Endothelial cell of umbilical vein (primary cell): ENCODE data around the gene SH3BGRL. TPM values are rescaled to one million over a fixed set of nuclear protein-coding genes. Genes with fewer than 3 reads are reported as not detected.

Source experiments
- BruUV-seq: library from RNA; stranded (reverse); fragments of 400-500 nt; replicated peaks from 2 replicates; lab custom pipeline; 2021; lab: Mats Ljungman, UMichigan
- CTCF ChIA-PET: fragments of 300-600, 350-600 bp; sonication (Branson Sonifier 250); formaldehyde crosslinking; loops from one replicate; lab custom pipeline; 2021; ENCODE audit warnings: antibody characterized with exemption, inconsistent platforms; lab: Charles Lee
- POLR2A ChIA-PET: fragments of 300-600, 350-600 bp; sonication (Branson Sonifier 250); formaldehyde crosslinking; loops from one replicate; lab custom pipeline; 2021; ENCODE audit warnings: antibody characterized with exemption, inconsistent platforms; lab: Charles Lee
- DNase-seq: peaks from one replicate; pipeline ENCODE4 v3.0.0-alpha.2; 2011; ENCODE audit warnings: low read depth, low spot score
- FAIRE-seq: peaks from 2 replicates; lab custom pipeline; 2011; peaks lifted over from hg19 to GRCh38; lab: Jason Lieb, UNC
- H2AFZ ChIP-seq: 2 replicates; pipeline ENCODE4 v1.6.0; 2012; ENCODE audit warnings: low read depth, low read length, control low read depth, inconsistent platforms
- H3K27ac ChIP-seq: 2 replicates; pipeline ENCODE4 v1.5.1; 2011; ENCODE audit warnings: low read depth, mild to moderate bottlenecking, control low read depth, low read length, moderate library complexity; ENCODE audit not compliant: insufficient read depth
- H3K27me3 ChIP-seq, 2 experiments: 2 replicates each; pipeline versions ENCODE4 v1.6.0 to v1.6.1; 2011; ENCODE audit warnings: low read length in 2 of 2, mixed read lengths in 1 of 2; ENCODE audit not compliant: control insufficient read depth in 2 of 2, insufficient read depth in 2 of 2
- H3K36me3 ChIP-seq, 2 experiments: 2 replicates in 1 of 2; 3 replicates in 1 of 2; pipeline ENCODE4 v1.5.1; 2011; ENCODE audit warnings: low read length in 2 of 2, mild to moderate bottlenecking in 1 of 2, moderate library complexity in 1 of 2; ENCODE audit not compliant: control insufficient read depth in 2 of 2, insufficient read depth in 2 of 2; ENCODE audit errors: extremely low read depth in 1 of 2
- H3K4me1 ChIP-seq: 3 replicates; pipeline ENCODE4 v1.5.1; 2011; ENCODE audit warnings: mild to moderate bottlenecking, low read length; ENCODE audit not compliant: control insufficient read depth, insufficient read depth; ENCODE audit errors: extremely low read depth
- H3K4me2 ChIP-seq: 2 replicates; pipeline ENCODE4 v1.6.1; 2011; ENCODE audit warnings: low read length, control low read depth, mixed read lengths; ENCODE audit not compliant: insufficient read depth
- H3K4me3 ChIP-seq, 3 experiments: fragments of 200-600 bp in 1 of 3; sonication (generic), shearing (Covaris generic) in 1 of 3; replicated peaks in 1 of 3; 2 replicates each; pipeline ENCODE4 v1.5.1; 2011 to 2016; ENCODE audit warnings: control low read depth in 3 of 3, low read length in 3 of 3, mild to moderate bottlenecking in 2 of 3, inconsistent platforms in 1 of 3, low read depth in 1 of 3, moderate library complexity in 1 of 3; ENCODE audit not compliant: insufficient read depth in 1 of 3
- H3K79me2 ChIP-seq: 2 replicates; pipeline ENCODE4 v1.6.0; 2012; ENCODE audit warnings: low read length, inconsistent platforms; ENCODE audit not compliant: control insufficient read depth, insufficient read depth
- H3K9ac ChIP-seq: replicated peaks from 2 replicates; pipeline ENCODE3; 2011; ENCODE audit warnings: low read length, control low read depth; ENCODE audit not compliant: insufficient read depth; ENCODE audit errors: extremely low read depth
- H3K9me1 ChIP-seq: replicated peaks from 3 replicates; pipeline ENCODE4 v1.6.0; 2011; ENCODE audit warnings: mild to moderate bottlenecking, low read length; ENCODE audit not compliant: control insufficient read depth, insufficient read depth; ENCODE audit errors: extremely low read depth
- H3K9me3 ChIP-seq: replicated peaks from 2 replicates; pipeline ENCODE4 v1.5.1; 2012; ENCODE audit warnings: low read length, inconsistent platforms; ENCODE audit not compliant: control insufficient read depth, insufficient read depth
- H4K20me1 ChIP-seq: replicated peaks from 2 replicates; pipeline ENCODE3; 2011; ENCODE audit warnings: mild to moderate bottlenecking, low read length; ENCODE audit not compliant: control insufficient read depth, insufficient read depth; ENCODE audit errors: extremely low read depth
- EZH2 ChIP-seq: IDR thresholded peaks from 2 replicates; pipeline ENCODE4 v1.6.1; 2012; ENCODE audit warnings: borderline replicate concordance, low read depth, mild to moderate bottlenecking, moderate library complexity, low read length, inconsistent platforms; ENCODE audit not compliant: severe bottlenecking
- FOS ChIP-seq: IDR thresholded peaks from 2 replicates; pipeline ENCODE4 v1.6.1; 2011; ENCODE audit warnings: mild to moderate bottlenecking, low read length, moderate library complexity, borderline replicate concordance; ENCODE audit not compliant: insufficient read depth
- GATA2 ChIP-seq: IDR thresholded peaks from 2 replicates; pipeline ENCODE4 v1.7.0; 2011; ENCODE audit warnings: low read depth, mild to moderate bottlenecking, moderate library complexity, mixed read lengths, low read length; ENCODE audit not compliant: insufficient read length, insufficient read depth
- JUN ChIP-seq: IDR thresholded peaks from 2 replicates; pipeline ENCODE4 v1.6.1; 2011; ENCODE audit warnings: borderline replicate concordance, low read depth; ENCODE audit not compliant: insufficient read length, insufficient read depth
- MYC ChIP-seq: IDR thresholded peaks from one replicate; pipeline ENCODE4 v1.6.1; 2011; ENCODE audit warnings: mild to moderate bottlenecking, low read depth, low read length
- POLR2A ChIP-seq: IDR thresholded peaks from 2 replicates; pipeline ENCODE4 v1.6.1; 2012; ENCODE audit warnings: low read depth, mild to moderate bottlenecking, control low read depth, low read length
- POLR2AphosphoS5 ChIP-seq: IDR thresholded peaks from 2 replicates; pipeline ENCODE4 v1.6.1; 2012; ENCODE audit warnings: low read depth, mild to moderate bottlenecking, control low read depth, low read length, moderate library complexity; ENCODE audit not compliant: insufficient read depth
- dilution Hi-C: fragments of 300-500 bp; cut with MboI; formaldehyde crosslinking; loops from one replicate; pipeline ENCODE4 v1.15.0; 2019; ENCODE audit warnings: low sequenced_read_pairs; ENCODE audit not compliant: extremely low pct_ligation_motif_present
- intact Hi-C: fragments of 100-400 bp; cut with micrococcal nuclease; formaldehyde crosslinking; loops from one replicate; pipeline ENCODE4 v1.10.0; 2022
- polyA plus RNA-seq, 4 experiments: library from polyadenylated mRNA; depleted of rRNA in 3 of 4; stranded (reverse) in 3 of 4; unstranded in 1 of 4; fragments of >200 nt; gene quantifications; 2 replicates each; pipeline versions ENCODE4 v1.2.1 to v1.2.3, GENCODE V29; 2011 to 2012; ENCODE audit warnings: missing spikeins in 1 of 4
- total RNA-seq: library from RNA; stranded (reverse); gene quantifications from 2 replicates; pipeline ENCODE4 v1.2.3, GENCODE V29; 2021
- TF ChIP-seq, protein P1 (sequence below): IDR thresholded peaks from 2 replicates; pipeline ENCODE4 v1.6.1; 2011; ENCODE audit not compliant: insufficient read depth, insufficient read length
- TF ChIP-seq, protein P2 (sequence below), 2 donors: IDR thresholded peaks; 1 replicate in 1 of 2; 2 replicates in 1 of 2; pipeline ENCODE4 v1.5.1; 2011; ENCODE audit warnings: low read length in 2 of 2, mild to moderate bottlenecking in 2 of 2, moderate library complexity in 2 of 2, control low read depth in 1 of 2, inconsistent platforms in 1 of 2, low read depth in 1 of 2; ENCODE audit not compliant: insufficient read depth in 1 of 2; ENCODE audit errors: extremely low read depth in 1 of 2

The SH3BGRL gene
- total and polyA plus RNA-seq, 2 donors (not counting 3 experiments of a cell fraction or from before 2014, with no cell fraction given), result 45.6 to 65.7 TPM

DNA sequence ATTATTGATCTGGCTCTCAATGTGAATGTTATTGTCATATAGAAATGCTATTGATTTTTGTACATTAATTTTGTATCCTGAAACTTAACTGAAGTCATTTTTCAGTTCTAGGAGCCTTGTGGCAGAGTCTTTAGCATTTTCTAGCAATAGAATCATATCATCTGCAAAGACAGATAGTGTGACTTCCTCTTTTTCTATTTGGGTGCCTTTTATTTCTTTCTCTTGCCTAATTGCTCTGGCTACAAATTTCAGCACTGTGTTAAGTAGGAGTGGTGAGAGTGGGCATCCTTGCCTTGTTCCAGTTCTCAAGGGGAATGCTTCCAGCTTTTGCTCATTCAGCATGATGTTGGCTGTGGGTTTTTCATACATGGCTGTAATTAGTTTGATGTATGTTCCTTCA, 102.7 kb downstream of the SH3BGRL start:
- Histone ChIP-seq H2AFZ (no peak overlapping the region), H3K36me3 (no peaks in the 10 kb centered on the region), H3K9me1 (no peaks in the 10 kb centered on the region), H3K27me3 (no peaks in the 10 kb centered on the region), H4K20me1 (no peaks in the 10 kb centered on the region), H3K4me1 (no peaks in the 10 kb centered on the region), H3K79me2 (no peaks in the 10 kb centered on the region), H3K27ac (no peak overlapping the region), H3K9me3 (no peaks in the 10 kb centered on the region), H3K4me3 (no peak overlapping the region), H3K4me2 (no peak overlapping the region), H3K9ac (no peak overlapping the region)
- BruUV-seq, result no TSS peak
- ChIA-PET POLR2A (no interaction called here), CTCF (no interaction called here)
- intact Hi-C loops, result no loop called here
- dilution Hi-C loops, result no loop called here
- no peak for FAIRE-seq
- TF ChIP-seq GATA2, result no peak
- TF ChIP-seq, protein P1, sequence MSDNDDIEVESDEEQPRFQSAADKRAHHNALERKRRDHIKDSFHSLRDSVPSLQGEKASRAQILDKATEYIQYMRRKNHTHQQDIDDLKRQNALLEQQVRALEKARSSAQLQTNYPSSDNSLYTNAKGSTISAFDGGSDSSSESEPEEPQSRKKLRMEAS, result no peak
- no peak for TF ChIP-seq JUN
- TF ChIP-seq EZH2, result no peak
- TF ChIP-seq POLR2A, result no peak
- TF ChIP-seq MYC, result no peak
- no peak for TF ChIP-seq POLR2AphosphoS5
- no peak for TF ChIP-seq FOS
- TF ChIP-seq, protein P2, sequence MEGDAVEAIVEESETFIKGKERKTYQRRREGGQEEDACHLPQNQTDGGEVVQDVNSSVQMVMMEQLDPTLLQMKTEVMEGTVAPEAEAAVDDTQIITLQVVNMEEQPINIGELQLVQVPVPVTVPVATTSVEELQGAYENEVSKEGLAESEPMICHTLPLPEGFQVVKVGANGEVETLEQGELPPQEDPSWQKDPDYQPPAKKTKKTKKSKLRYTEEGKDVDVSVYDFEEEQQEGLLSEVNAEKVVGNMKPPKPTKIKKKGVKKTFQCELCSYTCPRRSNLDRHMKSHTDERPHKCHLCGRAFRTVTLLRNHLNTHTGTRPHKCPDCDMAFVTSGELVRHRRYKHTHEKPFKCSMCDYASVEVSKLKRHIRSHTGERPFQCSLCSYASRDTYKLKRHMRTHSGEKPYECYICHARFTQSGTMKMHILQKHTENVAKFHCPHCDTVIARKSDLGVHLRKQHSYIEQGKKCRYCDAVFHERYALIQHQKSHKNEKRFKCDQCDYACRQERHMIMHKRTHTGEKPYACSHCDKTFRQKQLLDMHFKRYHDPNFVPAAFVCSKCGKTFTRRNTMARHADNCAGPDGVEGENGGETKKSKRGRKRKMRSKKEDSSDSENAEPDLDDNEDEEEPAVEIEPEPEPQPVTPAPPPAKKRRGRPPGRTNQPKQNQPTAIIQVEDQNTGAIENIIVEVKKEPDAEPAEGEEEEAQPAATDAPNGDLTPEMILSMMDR (IDR thresholded peaks at IDR 0.05; ENCODE audit: extremely low read depth in 1 of 2, insufficient read depth in 1 of 2, low read depth in 1 of 2, low read length in 2 of 2), result no peak
- DNase-seq, result no peak
